Left lobe of liver (tissue), 2 donors: Measurements from ENCODE around the gene CNOT10. TPM values are rescaled to one million over a fixed set of nuclear protein-coding genes. Genes with fewer than 3 reads are reported as not detected.
"Not testable (repeated sequence)": the region's sequence is repeated elsewhere in the genome, so short reads cannot be mapped to it uniquely, and the experiment has no call there.

ENCODE experiments used
- ATAC-seq: fragments of 200-7000 bp; cut with Tn5 transposase; one replicate; pipeline ENCODE4 v1.9.1; 2020; ENCODE audit warnings: mild to moderate bottlenecking, moderate library complexity
- DNase-seq: peaks from one replicate; pipeline ENCODE4 v3.0.0-alpha.2; 2020; ENCODE audit warnings: low spot score
- total RNA-seq: library from RNA; stranded (reverse); gene quantifications from one replicate; pipeline ENCODE4 v1.2.1, GENCODE V29; 2021
- donor health status: DM: no; HTN: no; CAD: no; lungs with moderate emphysema.
- donor health status: DM: no; HTN: yes; CAD: no.

The CNOT10 gene
- total RNA-seq, 1 donor from 2014 or later, result 10.5 TPM

GRCh38 chr3:32751377-32751776, 66.4 kb downstream of the CNOT10 start:
- no peak for ATAC-seq

DNA sequence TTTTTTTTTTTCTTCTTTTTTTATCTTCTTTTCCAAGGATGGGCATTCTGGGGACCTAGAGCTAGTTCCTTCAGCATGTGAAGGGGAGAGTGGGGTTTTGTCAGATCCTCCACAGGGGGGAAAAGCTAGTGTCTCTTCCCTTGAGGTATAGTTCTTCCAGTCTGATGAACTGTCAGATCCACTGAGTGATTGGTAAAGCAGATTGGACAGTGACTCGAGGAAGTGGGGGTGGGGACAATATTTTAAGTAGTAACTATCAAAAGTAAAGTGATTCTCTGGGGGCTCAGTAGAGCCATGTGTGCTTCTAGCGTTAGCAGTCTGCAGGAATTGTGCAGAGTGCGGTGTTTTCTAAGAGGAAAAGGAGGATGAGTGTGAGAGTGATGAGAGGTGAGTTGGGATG, 70.8 kb downstream of the CNOT10 start:
- DNase-seq (no peak), ATAC-seq (no peak)

More at GRCh38 chr3:32751377-32751776, 66.4 kb downstream of the CNOT10 start:
- no peak for DNase-seq

GRCh38 chr3:32757618-32758374, 72.8 kb downstream of the CNOT10 start:
- ATAC-seq, result no peak
- no peak for DNase-seq

GRCh38 chr3:32758375-32758753, 73.4 kb downstream of the CNOT10 start:
- ATAC-seq (no peak), DNase-seq (no peak)

DNA sequence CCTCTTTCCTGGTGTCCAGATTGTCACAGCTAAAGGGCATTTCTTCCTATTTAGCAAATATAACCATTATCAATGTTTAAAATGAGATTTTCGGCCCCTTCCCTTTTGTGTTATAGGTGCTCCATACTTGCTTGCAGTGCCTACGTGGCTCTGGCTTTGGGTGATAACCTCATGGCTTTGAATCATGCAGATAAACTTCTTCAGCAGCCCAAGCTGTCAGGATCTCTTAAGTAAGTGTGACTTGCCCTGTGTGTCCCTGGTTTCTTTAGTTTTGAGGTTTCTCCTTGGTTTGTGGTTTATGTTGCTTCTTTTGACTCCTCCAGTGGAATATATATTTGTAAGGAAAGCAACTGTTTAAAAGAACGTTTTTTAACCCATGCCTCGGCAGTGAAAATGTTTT, 74.4 kb downstream of the CNOT10 start:
- DNase-seq, result no peak
- ATAC-seq, result no peak

DNA sequence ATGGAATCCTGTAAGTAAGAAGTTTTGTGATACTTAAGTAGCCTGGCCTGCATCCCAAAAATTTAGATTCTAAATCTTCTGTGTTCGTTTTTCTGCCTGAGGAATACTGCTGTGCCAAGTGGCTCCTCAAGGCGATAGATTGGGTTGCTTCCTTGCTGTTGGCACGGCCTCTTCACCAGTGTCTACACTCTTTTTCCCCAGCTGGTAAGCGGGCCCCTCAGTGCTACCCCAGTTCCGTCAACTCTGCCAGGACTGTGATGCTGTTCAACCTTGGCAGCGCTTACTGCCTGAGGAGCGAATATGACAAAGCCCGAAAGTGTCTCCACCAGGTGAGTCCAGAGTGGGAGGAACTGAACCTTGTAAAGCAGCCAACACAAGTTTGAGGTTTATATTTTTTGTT, 79.5 kb downstream of the CNOT10 start:
- DNase-seq (no peak), ATAC-seq (no peak)

GRCh38 chr3:32778389-32778788, 93.4 kb downstream of the CNOT10 start:
- ATAC-seq (no peak), DNase-seq (no peak)

- DNase-seq (no peak), ATAC-seq (no peak)
These were observed 95.2 kb downstream of the CNOT10 start for GRCh38 chr3:32780071-32780734.

GRCh38 chr3:32780735-32781210, 95.8 kb downstream of the CNOT10 start:
- ATAC-seq (peak; percentile 59), DNase-seq (peak; percentile 44)

- DNase-seq, result peak; percentile 74
- peak; percentile 97 for ATAC-seq
These were observed 96.4 kb downstream of the CNOT10 start for GRCh38 chr3:32781211-32781968.

- ATAC-seq, DNase-seq: not testable (repeated sequence)
These were observed 96.9 kb downstream of the CNOT10 start for GRCh38 chr3:32781969-32782270.

DNA sequence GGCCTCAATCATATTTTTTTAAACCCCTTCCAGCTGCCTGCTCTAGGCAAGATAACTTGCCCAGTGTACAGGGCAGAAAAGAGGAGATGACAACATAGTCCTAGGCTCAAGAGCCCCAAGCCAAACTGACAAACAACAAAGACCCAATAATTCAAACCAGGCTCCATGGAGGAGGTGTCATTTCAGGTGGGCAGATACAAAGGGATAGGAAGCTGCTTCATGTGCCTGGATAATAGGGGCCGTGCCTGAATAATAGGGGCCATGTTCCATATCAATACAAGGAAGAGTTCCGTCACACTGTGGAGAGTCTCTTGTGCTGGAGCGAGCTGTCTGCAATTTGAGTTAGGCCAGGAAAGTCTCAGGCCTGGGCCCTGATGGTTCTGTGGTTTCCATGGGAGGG, 97.4 kb downstream of the CNOT10 start:
- DNase-seq (no peak), ATAC-seq (no peak)

DNA sequence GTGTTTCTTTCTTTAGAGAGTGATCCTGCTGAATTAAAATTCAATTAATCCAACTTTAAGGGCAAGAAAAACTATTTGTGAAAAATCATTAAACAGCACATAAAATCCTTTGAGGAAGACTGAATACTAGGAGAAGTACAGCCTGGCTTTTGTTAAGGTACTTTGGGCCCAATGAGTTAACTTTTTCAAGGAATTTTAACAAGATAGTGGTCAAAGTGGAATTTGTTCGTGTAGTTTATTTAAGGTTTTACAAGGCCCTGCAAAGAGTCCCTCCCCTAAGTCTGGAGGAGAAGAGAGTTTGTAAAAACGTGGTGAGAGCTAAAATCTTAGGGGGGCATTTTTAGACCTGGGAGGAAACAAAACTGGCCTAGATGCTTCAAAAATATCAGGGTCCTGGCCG, 106.8 kb downstream of the CNOT10 start:
- ATAC-seq, result no peak

GRCh38 chr3:32794487-32795308, 109.7 kb downstream of the CNOT10 start:
- DNase-seq (no peak), ATAC-seq (no peak)

More for the DNA sequence above, 106.8 kb downstream of the CNOT10 start:
- DNase-seq, result no peak

- DNase-seq, ATAC-seq: not testable (repeated sequence)
These were observed 111.5 kb downstream of the CNOT10 start for GRCh38 chr3:32796384-32796950.

GRCh38 chr3:32797776-32798175, 112.8 kb downstream of the CNOT10 start:
- no peak for DNase-seq
- no peak for ATAC-seq

- not testable (repeated sequence) for DNase-seq, ATAC-seq
These were observed 116.5 kb downstream of the CNOT10 start for GRCh38 chr3:32801440-32801839.

DNA sequence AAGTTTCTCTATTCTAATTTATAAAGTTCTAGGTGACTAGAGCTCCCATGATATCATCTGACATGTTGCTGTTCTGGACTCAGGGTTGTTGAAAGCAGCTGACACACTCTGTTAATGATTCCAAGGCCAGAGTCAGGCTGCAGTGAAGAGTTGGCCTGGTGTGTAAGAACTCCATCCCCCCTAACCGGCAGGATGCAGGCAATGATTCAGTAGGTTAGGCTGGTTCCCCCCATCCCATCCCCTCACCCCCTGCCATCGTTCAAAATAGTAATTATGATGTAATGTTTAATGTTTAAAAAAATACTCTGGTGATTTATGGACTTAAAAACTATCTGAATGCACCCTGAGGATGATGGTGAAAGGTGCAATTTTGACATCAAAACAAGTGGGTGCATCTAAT, 128.2 kb downstream of the CNOT10 start:
- ATAC-seq, result peak; percentile 41
- DNase-seq, result no peak

- DNase-seq (no peak), ATAC-seq (no peak)
These were observed 129.4 kb downstream of the CNOT10 start for GRCh38 chr3:32814361-32814760.

GRCh38 chr3:32815841-32816438, 131.0 kb downstream of the CNOT10 start:
- DNase-seq (no peak), ATAC-seq (no peak)
